Hematopoietic multipotent progenitor cell treated with erythropoietin and hydrocortisone succinate and interleukin-3 and kit ligand, for 6 days (in vitro differentiated cells): ENCODE data around the gene COL23A1.

ENCODE experiments used
- DNase-seq: peaks from one replicate; pipeline ENCODE4 v3.0.0-alpha.2; 2015

Gene COL23A1

DNA sequence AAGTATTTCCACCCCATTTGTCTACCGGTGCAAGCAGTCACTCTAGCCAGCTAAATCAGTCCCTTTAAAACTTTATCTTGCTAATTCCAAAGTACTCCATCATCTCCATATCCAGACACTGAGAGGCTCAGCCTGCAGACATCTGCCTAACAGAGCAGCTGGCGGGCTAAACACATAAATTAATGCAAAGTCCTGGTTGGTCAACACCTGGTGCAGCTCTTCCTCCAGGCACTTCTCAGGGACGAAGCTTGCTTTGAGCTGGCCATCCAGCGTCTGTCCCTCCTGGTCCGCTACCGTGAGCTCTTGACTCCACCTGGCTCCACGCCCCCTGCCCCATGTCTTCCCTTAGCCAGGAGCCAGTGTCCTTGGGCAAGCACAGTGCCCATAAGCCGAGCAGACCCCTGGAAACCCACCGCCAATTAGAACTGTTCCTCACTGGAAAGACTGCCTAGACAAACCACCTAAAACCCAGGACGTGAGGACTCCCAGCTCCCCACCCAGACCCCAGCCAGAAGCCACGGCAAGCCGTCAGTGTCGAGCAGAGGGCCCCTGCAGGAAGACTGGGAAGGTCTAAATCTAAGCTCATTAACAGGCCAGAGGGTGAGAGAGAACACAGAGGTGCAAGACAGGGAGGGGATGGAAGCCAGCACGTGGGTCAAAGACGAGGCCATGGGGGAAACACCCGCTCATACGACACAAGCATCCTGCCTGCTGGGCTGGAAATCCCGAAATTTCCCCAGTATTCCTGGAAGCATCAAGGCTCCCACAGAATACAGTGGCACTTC is 120.0 kb downstream of the COL23A1 start:
- DNase-seq: no peak

DNA sequence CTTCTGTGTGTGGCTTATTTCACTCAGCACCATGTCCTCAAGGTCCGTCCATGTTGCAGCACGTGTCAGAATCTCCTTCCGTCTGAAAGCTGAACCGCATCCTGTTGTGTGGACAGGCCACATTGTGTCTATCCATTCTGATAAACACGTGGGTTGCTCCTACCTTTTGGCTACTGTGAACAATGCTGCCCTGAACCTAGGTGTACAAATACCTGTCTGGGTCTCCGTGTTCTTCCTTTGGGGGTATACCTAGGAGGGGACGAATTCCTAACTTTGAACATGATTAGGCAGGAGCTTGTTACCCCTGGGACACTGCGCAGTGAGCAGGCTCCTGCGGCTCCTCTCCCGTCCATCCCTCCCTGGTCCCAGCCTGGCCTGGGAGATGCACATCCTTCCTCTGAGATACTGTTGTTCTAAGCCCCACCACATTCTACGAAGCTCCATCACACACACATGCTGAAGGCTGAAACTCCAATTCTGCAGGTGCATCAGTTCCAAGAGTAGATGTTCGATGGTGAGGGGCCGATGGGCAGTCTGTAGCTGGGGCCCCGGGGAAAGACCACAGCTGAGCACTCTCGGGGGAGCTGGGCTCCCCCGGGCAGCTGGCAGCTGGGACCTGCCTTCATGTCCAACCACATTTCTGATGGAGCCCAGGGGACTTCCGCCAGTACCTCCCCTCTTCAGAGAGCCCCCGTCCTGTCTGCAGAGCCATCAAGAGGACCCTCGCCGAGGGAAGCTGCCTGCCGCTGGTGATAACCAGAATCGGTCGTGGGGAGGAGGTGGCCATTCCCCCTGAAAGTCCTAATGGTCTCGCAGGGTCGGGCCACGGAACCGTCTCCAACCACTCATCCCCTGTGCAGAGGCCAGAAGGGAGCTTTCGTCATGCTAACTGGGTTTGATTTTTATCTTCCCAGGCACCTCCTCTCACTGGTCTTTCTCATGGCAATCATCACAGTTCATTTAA is 120.9 kb downstream of the COL23A1 start:
- no peak for DNase-seq

DNA sequence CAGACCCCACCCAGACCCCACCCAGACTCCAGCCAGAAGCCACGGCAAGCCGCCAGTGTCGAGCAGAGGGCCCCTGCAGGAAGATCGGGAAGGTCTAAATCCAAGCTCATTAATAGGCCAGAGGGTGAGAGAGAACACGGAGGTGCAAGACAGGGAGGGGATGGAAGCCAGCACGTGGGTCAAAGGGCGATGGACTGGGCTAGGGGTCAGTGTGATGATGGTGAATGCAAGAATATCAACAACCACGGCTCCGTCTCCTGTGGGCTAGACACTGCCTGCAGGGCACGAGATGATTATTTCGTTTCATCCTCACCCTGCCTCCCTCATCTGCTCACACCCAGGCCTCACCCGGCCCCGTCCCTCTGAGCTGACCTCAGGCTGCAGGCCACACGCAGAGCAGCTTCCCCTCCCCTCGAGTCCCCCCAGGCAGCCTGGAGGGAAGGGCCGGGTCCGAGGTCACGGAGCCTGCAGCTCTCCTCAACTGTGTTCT is 122.0 kb downstream of the COL23A1 start:
- DNase-seq: no peak

DNA sequence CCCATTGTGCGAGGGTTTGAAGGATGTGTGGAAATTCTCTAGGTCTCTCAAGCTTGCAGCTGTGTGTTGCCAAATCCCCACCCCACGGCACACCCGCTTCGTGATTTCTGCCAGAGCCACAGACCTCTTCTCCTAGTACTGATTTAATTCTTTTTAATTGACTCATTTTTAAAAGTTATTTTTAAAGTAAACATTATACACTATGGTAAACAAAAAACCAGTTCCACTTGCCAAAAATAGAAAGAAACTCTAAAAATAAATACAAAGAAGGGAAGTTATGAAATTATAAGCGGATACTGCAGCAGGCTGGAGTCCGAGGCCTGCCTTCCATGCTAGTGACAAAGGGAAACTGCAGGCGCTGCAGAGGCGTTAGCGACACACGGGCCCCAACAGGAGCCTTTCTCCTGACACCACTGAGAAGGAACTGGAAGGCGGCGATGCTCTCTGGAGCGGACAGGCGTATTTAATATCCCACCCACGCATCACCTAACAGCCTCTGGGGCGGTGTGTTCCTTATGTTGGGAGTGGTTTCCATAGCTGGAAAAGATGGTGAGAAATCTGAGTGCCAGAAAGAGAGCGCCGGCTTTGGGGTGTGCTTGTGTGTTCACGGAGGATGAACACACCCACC is 122.5 kb downstream of the COL23A1 start:
- DNase-seq: peak; percentile 40

DNA sequence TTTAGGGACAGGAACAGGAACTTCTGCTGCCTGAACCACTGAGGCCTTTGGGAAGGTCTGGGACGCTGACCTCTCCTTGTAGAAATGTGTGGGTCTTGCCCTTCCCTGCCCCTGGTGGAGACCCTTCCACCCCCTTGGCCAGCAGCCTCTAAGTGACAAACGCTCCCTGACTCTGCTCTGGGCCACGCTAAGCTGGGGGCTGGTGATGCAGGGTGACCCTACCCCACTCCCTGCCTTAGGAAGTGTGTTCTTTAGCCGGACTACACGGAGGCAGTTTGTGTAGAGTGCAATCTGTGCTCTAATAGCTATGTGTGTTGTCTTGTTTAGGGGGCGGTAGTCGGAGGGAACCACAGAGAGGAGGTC is 123.0 kb downstream of the COL23A1 start:
- no peak for DNase-seq

DNA sequence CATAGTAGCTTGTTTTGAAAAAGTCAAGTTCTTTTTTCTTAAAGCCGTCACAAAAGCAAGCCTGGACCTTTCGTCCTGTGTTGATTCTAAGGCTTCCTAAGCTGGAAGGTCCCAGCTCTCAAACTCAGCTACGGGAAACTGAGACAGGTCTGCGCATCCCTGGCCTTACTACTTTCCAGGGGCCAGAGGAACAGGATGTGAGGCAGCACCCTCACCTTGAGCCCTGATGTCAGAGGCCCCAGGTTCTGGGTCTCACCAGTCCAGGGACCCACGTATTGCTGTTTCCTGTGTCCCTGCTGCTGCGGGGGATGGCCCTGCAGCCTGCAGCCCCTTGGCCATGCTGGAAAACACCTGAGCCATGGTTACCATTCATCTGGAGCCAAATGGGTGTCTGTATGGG is 123.9 kb downstream of the COL23A1 start:
- no peak for DNase-seq

DNA sequence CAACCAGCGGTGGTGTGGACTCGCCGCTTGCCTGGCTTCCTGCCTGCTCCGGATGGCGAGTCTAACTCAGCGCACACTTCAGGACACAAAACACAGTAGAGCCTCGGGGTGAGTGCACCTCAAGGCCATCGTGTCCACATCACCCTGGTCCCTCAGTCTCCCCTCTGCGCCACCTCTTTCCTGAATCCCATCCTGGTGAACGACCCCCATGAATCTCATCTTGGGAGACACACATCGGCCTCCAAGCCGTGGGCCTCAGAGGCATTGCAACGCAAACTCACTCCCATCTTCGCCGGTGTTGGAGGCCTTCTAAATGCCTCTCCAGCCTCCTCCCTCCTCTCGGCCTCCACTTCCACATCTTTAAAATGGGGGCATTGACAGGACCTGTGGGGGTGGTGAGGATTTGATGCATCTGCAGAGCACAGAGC is 124.3 kb downstream of the COL23A1 start:
- no peak for DNase-seq

DNA sequence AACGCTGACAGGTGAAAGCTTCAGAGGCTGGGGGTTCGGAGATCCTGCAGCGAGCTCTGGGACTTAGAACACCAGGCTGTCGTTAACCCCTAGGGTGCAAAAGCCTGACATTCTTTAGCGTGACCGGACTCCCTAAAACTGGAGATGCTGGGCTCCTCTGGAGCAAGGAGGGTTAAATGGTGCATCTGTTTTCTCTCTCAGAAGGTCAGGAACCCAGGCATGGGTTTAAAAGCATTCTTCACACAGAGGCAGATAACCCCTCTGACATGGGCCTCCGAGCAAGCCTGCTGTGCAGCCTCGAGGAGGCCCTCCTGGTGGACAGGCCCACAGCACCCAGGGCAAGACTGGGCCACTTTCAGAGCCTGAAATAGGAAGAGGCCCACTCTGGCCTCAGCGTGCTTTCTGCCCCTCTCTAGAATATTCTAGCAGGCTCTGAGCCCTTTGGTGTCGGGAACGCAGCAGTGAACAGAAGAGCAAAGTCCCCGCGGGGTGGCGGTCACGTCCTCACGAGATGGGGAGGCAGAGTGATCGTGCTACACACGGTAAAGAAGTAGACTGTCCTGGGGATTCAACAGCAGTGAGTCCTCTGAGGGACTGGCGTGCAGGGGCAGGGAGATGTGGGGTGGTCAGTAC is 124.8 kb downstream of the COL23A1 start:
- DNase-seq: no peak

DNA sequence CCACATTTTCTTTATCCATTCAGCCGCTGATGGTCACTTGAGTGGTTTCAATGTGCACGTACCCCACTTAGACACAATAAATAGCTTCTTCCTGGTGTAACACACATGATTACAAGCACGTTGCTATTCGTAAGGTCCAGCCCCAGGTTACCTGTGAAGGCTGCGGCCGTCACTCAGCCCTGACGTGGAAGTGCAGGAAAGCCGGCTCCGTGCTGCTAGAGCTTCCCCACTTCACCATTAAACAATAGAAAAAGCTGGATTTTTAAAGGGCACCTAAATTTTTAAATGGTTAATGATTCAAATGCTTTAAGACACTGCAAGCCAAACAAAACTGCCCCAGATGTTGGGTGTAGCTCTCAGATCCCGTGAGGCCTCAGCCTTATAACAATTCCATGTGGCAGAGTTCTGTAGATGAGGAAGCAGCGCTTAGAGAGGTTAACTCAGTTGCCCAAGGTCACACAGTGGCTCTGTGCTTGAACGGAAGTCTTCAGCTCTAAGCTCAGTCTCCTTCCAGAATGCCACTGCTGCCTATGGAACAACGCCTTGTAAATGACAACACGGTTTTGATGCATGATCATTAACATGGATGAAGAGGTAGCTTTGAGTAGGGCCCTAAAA is 125.7 kb downstream of the COL23A1 start:
- DNase-seq: no peak

DNA sequence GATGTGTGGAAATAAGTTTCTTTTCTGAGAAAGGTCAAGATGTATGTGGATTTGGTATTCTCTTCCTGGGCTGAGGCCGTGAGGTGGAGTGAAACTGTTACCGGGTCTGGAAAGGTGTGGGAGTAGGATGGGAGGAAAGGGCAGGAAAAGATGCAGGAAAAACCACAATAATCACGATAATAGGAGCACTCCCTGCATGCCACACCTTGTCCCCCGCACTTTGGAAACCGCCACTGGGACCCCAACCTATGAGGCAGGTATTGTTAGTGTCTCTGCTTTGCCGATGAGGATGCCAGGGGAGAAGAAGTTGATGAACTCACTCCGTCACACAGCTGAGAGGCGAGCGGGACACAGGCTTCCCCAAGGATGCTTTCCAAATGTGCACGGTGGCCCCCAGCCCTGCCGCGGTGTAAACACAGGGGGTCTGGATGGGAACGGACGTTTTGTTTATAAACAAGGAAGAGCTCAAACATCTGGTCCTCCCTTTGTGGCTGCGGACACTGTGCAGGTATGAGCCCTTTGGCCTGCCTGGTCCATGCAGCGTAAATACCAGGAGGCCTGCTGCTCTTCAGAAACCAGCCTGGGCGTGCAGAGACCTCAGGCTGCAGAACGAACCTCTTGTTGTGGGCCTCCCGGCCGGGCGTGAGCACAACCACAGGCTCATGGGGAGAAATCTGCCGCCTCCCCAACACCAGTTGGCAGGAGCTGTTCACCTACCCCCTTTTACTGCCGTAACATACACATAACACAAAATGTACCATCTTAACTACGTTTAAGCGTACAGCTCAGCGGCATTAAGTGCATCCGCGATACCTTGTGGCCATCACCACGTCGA is 126.7 kb downstream of the COL23A1 start:
- DNase-seq: no peak

DNA sequence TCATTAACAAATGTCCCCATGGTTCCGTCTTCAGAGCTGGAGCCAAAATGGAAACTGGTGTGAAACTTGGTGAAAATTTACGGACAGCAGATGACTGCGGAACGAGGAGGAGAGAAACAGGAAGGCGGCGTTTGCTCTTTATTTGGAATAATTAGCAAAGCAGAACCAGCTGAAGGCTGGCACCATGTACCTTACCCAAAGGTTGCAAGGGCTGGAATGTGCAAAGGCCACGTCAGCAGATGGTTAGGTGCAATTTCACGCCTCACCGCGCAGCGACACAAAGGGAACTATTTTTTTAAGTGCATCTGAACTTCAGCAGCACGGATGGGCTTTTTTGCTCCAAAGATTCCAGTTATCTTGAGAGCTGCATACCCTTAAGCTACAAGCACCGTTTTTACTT is 127.4 kb downstream of the COL23A1 start:
- no peak for DNase-seq

DNA sequence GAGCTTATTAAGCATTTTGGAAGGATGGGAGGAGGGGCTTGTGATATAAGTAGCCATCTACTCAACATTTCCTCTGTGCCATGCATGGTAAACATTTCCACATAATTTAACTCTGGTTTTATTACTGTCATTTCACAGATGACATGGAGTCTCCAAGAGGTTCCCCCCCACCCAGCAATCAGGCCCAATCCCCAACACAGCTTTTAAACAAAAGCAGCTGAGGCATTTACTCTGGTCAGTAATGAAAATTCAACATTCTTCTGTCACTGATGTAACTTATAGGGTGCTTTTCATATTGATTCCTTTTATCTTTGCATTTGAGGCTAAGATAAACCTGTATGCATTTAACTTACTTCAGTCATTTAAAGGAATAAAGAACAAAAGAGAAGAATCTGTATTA is 128.1 kb downstream of the COL23A1 start:
- DNase-seq: no peak

DNA sequence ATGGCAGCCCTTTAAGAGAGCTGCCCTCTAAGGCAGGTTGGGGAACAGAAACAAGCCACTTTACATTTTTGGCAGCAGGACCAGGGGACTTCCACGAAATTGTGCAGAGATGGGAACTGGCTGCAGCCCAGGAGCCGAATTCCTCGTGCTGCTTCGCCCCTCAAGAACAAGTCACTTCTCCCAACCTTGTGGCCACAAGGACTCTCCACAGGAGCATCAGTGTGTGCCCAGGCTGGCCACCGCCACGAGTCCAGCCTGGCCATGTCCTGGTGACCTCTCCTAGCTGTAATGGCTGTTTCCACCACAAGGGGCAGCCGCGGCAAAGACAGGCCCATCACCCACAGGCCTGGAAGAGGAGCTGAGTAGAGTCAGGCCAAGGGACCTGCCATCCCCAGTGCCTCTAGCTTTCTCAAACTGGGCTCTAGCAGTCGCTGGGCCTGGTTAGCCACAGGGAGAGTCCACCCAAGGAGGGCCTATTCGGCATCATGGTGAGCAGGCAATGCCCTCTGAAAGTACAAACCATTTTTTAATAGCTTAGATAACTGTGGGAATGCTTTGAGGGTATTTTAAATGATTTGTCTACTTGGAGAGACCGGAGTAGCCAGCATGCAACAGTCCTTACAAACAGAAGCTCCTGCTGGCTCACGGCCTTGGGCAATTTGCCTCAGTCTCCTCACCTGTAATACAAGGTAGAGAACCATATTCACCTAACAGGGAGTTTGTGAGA is 129.0 kb downstream of the COL23A1 start:
- peak; percentile 82 for DNase-seq

DNA sequence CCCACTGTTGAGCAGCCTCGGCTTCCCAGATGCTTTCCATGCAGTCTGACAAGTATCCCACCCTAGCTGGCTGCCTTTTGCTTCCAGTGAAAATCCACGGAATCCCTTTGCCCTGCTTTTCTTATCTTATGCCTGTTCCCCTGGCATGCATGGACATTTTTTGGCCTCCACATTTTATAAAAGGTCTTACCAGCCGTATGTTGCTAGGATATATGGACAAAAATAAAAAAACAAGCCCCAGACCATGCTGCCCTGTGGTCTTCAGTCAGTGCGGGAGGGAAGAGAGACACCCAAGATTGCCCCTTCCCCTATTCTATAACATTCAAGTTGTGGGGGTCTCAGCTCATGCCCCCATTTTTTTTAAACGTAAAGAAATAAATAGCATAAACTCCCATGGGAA is 129.6 kb downstream of the COL23A1 start:
- no peak for DNase-seq

DNA sequence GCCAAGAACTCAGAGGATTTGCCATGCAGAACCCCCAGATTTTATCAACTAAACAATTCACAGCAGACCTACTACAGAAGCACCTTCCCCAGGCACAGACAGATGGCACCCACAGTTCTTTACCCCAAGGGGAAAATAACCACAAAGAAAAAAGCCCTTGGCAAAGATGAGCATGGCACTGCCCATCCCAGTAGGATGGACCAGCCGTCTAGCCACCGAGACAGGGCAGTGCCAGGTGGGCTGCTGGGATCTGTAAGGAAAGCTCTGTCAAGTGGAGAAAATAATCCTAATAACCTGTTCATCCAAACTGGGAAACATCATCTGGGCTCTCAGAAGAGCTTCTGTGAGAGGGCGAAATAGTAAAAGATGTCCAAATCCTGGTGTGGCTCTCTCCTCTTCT is 130.0 kb downstream of the COL23A1 start:
- DNase-seq: no peak

DNA sequence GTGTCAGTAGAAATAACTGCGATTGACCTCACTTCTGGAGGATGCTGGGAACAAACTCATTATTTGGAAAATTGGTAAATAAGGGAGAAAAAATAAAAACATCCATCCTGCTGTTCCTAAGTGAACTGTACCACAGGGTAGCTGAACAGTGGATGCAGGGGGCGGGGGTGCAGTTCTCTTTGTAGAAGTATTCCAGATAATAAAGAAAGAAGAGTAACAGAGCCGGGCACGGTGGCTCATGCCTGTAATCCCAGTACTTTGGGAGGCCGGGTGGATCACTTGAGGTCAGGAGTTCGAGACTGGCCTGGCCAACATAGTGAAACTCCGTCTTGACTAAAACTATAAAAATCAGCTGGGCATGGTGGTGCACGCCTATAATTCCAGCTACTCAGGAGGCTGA is 132.1 kb downstream of the COL23A1 start:
- DNase-seq: no peak

DNA sequence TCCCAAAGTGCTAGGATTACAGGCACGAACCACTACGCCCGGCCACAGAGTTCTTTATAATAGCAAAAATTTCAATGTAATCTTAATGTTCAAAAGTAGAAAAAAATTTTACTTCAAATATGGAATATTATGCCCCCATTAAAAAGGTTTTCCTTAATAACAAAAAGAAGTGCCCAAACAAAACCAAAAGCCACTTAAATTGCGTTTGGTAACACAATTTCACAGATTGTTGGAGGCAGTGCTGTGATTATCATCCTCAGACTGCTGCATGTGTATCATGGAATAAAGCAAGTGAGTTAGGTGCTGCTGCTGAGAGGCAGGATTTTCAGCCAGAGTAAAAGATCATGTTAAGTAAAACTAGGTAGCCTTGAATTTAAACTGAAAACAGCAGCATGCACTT is 132.7 kb downstream of the COL23A1 start:
- DNase-seq: no peak

DNA sequence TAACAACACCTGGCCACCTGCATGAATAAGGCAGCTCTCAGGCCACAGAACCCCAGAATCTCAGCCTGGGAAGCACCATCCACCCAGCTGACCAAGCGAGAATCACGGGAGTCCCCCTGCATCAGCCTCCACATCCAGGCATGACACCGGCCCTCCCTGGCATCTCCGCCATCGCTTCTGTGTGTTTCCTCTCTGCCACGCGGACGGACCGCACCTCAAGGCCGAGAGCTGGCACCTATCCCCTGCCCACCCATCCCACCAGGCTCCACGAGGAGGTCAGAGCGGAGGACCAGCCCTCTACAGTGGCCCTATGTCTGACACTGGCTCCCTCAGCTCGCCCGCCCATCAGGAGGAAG is 134.7 kb downstream of the COL23A1 start:
- no peak for DNase-seq

DNA sequence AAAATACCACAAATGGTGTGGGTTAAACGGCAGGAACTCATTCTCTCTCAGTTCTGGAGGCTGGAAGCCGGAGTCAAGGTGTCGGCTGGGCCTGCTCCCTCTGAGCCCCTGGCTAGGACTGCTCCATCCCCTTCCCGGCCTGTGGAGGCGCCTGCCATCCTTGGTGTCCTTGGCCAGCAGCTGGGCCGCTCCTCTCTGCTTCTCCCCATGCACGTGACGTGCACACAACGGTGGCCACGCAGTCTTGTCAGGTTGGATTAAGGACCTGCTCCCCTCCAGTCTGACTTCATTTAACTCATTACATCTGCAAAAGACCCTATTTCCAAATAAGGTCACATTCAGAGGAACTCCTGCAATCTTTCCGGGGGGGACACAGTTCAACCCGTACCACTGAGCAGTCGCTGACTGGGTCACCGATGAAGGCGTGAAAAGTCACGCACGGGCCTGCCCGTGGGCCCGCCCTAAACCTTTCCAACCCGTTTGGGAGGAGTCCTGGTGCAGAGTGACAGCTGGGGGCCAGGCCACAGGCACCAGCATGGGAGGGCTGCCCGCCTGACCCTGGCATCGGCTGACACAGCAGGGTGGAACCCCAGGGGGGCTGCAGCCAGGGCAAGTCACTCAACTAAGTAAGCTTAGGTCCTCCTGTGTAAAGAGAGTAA is 135.2 kb downstream of the COL23A1 start:
- no peak for DNase-seq

DNA sequence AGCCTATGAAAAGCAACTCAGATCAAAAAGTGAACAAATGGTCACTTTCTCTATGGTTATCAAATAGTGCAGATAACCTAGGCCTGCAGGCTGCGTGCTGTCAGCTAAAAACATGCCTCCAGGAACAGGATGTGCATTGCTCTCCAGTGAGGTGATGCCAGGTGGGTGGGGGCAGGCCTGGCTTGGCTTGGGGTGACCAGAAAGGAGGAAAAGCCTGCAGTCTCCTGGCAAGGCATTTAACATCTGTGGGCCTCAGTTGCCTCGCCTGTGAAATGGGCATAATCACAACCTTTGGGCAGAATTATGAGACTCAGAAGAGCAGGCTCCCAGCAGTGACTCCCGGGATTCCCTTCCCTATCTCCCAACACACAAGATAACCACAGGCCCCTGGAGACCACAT is 135.9 kb downstream of the COL23A1 start:
- peak; percentile 55 for DNase-seq
